Upper lobe of left lung (tissue), 4 donors: Measurements from ENCODE around the gene BCL2A1.

Experiments used
- CTCF ChIP-seq, 6 experiments: fragments of 450-650 bp in 4 of 6; fragments of 200-600 bp in 2 of 6; sonication (generic) in 2 of 6; IDR thresholded peaks; one replicate each; pipeline ENCODE4 v1.5.1; 2016 to 2019; ENCODE audit warnings: antibody characterized with exemption in 6 of 6
- EP300 ChIP-seq, 4 donors: sonication (generic); formaldehyde crosslinking; IDR thresholded peaks; one replicate each; pipeline ENCODE4 v1.5.1; 2017; ENCODE audit warnings: antibody characterized with exemption in 4 of 4, control low read depth in 2 of 4
- POLR2A ChIP-seq, 4 donors: fragments of 450-650 bp; IDR thresholded peaks; one replicate each; pipeline ENCODE4 v1.5.1; 2016 to 2017; ENCODE audit warnings: antibody characterized with exemption in 4 of 4, mild to moderate bottlenecking in 2 of 4
- POLR2AphosphoS5 ChIP-seq, 2 donors: sonication (generic); formaldehyde crosslinking; IDR thresholded peaks; one replicate each; pipeline ENCODE4 v1.5.1; 2017; ENCODE audit warnings: antibody characterized with exemption in 2 of 2

DNA sequence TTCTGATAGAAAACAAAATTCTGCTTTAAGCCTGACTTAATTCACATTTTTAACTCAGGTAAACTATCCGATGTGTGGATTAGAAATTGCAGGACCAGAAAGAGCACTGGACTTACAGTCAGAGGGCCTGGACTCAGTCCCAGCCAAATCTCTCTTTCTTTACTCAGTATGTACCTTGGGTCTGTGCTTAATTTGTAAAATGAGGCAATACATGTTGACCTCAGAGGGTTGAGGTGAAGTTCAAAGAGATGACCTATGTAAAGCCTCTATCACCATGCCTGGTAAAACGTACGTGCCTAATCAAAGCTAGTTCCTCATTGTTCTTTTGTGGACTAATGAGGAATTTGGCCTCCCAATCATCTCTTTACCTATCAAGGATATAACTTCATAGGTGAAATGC is 1.9 kb upstream of the BCL2A1 start:
- TF ChIP-seq CTCF (IDR thresholded peaks at IDR 0.05), result no peak
- TF ChIP-seq POLR2AphosphoS5 (IDR thresholded peaks at IDR 0.05), result no peak
- TF ChIP-seq EP300 (IDR thresholded peaks at IDR 0.05), result no peak
- no peak for TF ChIP-seq POLR2A (IDR thresholded peaks at IDR 0.05)
